Right lobe of liver (tissue), 4 donors: ENCODE measurements around the gene SCOC.

Source experiments
- POLR2A ChIP-seq: fragments of 450-650 bp; IDR thresholded peaks from one replicate; pipeline ENCODE4 v1.6.1; 2017; ENCODE audit warnings: antibody characterized with exemption, mild to moderate bottlenecking
- TF ChIP-seq, protein P1 (sequence below), 4 donors: fragments of 200-600 bp in 3 of 4; fragments of 450-650 bp in 1 of 4; IDR thresholded peaks; one replicate each; pipeline versions ENCODE4 v1.5.1 to v1.8.0; 2016 to 2022; ENCODE audit warnings: antibody characterized with exemption in 4 of 4, mild to moderate bottlenecking in 2 of 4
- donor health status: DM: no; HTN: no; CAD: no.
- donor health status: DM: no; HTN: no; CAD: no.
- donor health status: DM: no; HTN: yes; CAD: no.

DNA sequence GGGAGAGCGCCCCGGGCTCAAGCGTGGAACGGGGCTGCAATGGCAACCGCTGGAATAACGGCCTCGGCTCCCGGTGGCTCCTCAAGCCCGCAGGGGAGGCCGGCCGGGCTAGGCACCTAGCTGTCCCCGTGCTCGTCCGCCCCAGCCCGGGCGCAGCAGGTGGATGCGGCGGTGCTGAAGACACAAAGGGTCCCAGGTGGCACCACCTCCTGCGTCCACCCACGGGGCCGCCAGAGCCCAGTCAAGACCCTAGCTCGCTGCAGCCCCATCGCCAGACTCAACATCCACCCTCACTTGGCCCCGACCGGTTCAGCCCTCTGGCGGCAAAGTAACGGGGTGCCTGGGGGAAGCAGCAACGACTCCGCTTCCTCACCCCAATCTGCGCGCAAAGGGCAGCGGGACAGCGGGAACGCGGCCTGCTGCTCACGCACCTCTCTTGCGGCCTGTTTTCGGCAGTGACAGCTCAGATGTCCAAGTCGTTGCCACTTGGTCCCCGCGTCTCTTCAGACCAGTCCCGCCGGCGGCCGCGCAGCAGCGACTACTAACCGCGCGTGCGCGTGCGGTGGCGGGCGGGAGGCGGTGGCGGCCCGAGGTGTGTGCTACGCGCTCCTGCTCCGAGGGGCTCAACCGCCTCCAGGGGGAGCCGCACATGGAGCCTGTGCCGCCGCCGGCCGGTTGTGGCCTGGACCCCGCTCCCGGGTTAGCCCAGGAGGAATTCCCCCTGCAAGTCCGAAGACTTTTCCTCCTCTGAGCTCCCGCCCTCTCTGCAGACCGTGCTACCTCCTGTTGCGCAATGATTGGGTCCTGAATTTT, 53.9 kb downstream of the SCOC start, which contains the start of gene CLGN:
- TF ChIP-seq, protein P1, sequence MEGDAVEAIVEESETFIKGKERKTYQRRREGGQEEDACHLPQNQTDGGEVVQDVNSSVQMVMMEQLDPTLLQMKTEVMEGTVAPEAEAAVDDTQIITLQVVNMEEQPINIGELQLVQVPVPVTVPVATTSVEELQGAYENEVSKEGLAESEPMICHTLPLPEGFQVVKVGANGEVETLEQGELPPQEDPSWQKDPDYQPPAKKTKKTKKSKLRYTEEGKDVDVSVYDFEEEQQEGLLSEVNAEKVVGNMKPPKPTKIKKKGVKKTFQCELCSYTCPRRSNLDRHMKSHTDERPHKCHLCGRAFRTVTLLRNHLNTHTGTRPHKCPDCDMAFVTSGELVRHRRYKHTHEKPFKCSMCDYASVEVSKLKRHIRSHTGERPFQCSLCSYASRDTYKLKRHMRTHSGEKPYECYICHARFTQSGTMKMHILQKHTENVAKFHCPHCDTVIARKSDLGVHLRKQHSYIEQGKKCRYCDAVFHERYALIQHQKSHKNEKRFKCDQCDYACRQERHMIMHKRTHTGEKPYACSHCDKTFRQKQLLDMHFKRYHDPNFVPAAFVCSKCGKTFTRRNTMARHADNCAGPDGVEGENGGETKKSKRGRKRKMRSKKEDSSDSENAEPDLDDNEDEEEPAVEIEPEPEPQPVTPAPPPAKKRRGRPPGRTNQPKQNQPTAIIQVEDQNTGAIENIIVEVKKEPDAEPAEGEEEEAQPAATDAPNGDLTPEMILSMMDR (IDR thresholded peaks at IDR 0.05), result peak; percentile 18 to 41 (median 32)
- TF ChIP-seq POLR2A, result no peak
